Measurements from ENCODE around the gene LCN2. TPM values are rescaled to one million over a fixed set of nuclear protein-coding genes. Genes with fewer than 3 reads are reported as not detected.

LCN2 gene
- total RNA-seq, 2 experiments from 2014 or later = not detected

Other genes starting within 250 kb of the LCN2 start
- 10 to 100 TPM; 28.7 to 29.1 TPM for gene ST6GALNAC6, start 249.8 kb upstream of the LCN2 start, total RNA-seq
- 10 to 100 TPM; 22.3 to 24.6 TPM for gene ST6GALNAC4, start 232.4 kb upstream of the LCN2 start, total RNA-seq
- 1 to 10 TPM; 1.1 to 1.8 TPM for gene PIP5KL1, start 218.7 kb upstream of the LCN2 start, total RNA-seq
- 10 to 100 TPM; 41.6 to 43.4 TPM for gene DPM2, start 211.6 kb upstream of the LCN2 start, total RNA-seq
- gene EEIG1, start 168.5 kb upstream of the LCN2 start, total RNA-seq = 10 to 100 TPM; 61.0 to 70.8 TPM
- gene NAIF1, start 82.1 kb upstream of the LCN2 start, total RNA-seq = 10 to 100 TPM; 12.3 to 12.8 TPM
- gene SLC25A25, start 81.2 kb upstream of the LCN2 start, total RNA-seq = 10 to 100 TPM; 12.0 to 12.7 TPM
- gene PTGES2, start 21.7 kb upstream of the LCN2 start, total RNA-seq = 10 to 100 TPM; 47.6 to 48.4 TPM
- 10 to 100 TPM; 73.3 to 77.7 TPM for gene BBLN, start 10.8 kb downstream of the LCN2 start, total RNA-seq
- 10 to 100 TPM; 79.5 to 82.8 TPM for gene CIZ1, start 42.1 kb downstream of the LCN2 start, total RNA-seq
- under 1 TPM; 0.07 to 0.77 TPM for gene DNM1, start 53.9 kb downstream of the LCN2 start, total RNA-seq
- gene GOLGA2, start 126.6 kb downstream of the LCN2 start, total RNA-seq = 10 to 100 TPM; 33.3 to 34.4 TPM
- 10 to 100 TPM; 13.3 to 15.5 TPM for gene SWI5, start 126.8 kb downstream of the LCN2 start, total RNA-seq
- 10 to 100 TPM; 28.0 to 29.4 TPM for gene TRUB2, start 173.0 kb downstream of the LCN2 start, total RNA-seq
- gene COQ4, start 173.4 kb downstream of the LCN2 start, total RNA-seq = 10 to 100 TPM; 27.8 to 29.6 TPM
- 1 to 10 TPM; 5.7 to 6.8 TPM for gene SLC27A4, start 191.1 kb downstream of the LCN2 start, total RNA-seq
- 10 to 100 TPM; 44.4 to 45.2 TPM for gene URM1, start 221.9 kb downstream of the LCN2 start, total RNA-seq